EH (cell line): ENCODE results near the gene CPZ.
A peak's percentile ranks its signal among the peaks of the same experiment; 100 is the strongest.
"Not testable (repeated sequence)": the region's sequence is repeated elsewhere in the genome, so short reads cannot be mapped to it uniquely, and the experiment has no call there.

Source experiments
- DNase-seq: peaks from one replicate; pipeline ENCODE4 v3.0.0-alpha.2; 2015; ENCODE audit warnings: low read depth

Gene CPZ

DNA sequence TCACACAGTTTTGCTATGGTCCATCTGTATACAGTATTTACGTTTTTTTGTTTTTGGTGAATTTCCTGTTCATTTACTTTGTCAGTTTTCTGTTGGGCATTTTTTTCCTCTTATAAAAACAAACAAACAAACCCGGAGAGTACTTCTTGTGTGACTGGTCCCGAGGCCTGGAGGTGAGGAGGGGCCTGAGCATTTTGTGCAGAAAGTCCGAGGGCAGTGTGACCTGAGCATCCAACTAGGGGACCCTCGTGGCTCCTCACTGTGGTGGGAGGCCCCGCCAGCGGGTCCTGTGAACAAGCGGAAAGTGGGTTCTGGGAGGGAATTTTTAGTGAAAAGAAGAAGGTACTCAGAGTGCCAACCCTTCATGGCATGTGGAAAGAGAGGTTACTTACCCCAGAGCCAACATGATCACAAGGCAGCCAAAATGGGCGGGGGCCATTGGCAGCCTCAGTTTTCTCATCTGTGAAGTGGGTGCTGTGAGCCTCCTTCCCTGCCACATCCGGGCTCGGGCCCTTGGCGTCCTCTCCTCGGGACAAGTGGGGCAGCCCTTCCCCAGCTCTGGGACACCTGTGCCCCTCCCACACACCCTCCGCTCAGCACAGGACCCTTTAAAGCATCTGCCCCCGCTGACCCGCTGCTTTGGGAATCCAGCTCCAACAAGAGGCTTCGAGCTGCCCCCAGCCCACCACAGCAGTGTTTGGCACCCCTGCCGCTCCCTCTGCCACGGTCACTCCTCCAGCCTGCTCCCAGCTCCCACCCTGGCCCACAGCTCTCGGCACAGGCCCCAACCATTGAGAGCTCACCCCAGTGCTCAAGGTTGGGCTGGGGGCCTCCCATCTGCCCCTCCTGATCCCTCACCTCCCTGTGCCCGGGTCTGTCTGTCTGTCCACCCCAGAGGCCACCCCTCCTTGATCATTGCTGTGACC is 35.2 kb upstream of the CPZ start:
- DNase-seq = peak; percentile 16

DNA sequence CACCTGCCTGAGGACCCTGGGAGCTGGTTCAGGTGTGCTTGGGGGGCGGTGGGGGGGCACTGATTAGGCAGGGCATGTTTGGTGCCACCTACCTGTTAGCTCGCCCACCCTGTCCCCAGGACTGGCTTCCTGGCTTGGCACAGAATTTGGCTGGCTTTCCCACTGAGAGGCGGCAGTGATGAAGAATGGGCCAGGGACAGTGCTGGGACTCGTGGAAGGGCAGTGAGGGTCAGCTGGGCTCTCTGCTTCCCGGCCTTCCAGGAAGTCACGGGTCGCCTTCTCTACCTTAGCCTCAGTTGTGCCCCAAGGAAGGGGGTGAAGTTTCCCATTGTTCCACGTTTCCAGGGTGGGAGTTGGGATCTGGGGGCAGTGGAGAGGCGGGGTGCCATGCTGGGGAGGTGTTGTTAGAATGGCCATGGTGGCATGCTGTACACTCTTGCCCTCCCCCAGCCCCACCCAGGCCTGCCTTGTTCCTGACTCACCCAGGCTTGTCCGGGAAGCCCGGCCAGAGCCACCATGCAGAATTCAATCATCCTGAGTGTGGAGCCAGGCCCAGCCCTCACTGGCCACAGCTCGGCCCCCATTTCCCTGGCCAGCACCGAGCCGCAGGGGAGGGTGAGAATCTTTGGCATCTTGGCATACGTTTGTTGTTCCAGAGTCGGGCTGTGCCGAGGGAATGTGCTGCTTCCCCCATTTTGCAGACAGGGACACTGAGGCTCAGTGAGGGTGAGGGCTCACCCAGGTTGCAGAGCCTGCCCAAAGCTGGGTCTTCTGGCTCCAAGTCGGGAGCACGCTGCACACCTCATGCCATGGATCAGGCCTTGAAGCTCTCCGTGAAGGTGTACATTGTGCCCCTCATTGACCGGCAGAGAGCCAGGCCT is 34.2 kb upstream of the CPZ start:
- peak; percentile 76 for DNase-seq

DNA sequence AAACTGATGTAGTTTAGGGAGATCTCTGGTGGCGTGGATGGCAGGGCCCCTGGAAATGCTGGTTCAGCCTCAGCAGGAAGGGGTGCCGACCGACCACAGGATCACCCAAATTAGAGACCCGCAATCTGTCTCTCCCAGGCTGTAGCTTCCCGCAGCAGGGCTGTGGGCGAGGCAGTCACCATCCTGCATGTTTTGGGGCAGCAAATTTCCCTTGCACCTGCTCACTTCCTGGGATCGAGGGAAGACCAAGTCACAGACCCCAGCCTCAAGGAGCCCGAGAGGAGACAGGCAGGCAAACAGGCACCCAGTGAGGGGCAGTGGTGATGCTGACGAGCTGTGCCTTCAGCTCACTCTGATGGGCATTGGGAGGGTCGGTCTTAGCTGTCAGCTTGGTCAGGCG is 33.6 kb upstream of the CPZ start:
- no peak for DNase-seq

DNA sequence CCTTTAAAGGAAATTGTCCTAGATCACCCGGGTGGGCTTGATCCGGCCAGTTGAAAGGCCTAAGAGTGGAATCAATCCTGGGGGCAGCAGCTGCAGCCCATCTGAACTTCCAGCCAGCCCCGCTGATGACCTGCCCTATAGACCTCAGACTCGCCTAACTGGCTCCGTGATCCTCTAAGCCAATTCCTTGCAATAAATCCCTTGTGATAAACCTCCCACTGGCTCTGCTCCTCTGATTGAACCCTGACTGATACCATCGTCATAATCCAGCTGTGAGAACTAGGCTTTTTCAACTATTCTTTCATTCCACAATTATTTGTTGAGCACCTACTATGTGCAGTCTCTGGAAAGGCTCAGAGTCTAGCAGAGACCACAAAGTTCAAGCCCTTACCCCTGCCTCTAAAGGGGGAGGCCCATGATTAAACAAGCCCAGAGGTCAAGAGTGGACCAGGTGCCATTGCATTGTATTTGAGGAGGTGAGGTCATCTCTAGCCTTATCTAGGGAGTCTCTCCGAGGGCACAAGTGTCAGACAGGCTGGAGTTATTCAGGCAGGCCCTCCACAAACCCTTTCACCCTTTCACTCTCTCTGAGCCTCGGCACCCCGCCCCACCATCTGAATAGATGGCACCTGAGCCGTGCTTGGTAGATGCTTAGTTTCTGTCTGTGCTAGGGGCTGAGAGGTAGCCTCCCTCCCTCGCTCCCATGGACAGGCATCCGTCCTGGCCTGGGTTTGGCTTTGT is 32.9 kb upstream of the CPZ start:
- no peak for DNase-seq

DNA sequence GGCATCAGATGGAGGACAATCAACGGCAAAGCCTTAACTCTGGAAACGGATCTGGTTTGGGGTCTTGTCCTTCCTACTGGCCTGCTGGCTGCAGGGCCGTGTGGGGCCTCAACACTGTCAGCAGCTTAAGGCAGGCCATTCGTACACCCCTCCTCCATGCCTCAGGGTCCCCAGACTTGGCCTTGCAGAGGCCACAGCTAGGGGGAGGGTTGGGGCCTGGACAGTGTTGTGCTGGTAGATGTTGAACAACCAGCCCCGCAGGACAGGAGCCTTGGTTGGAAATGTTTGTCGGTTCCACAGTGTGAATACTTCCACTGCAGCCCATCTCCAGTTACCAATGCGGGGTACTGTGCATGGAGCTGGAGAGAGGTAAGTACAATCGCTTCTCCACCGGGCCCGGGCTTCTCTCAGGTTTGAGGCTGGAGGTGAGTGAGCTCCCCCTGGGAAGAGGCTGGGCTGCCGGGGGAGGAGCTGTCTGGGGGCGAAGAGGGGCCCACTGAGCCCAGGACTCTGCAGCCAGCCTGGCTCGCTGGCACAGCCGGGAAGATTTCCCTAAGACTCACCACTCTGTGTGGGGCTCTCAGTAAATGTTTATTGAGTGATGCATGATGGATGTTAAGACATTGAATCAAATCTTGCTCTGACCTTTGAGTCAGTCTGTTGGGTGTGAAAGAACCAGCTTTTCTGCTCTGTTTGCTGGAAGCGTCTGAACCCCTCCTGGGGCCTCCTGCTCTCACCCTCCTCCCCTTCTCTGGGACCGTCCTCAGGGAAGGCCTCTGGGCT is 32.1 kb upstream of the CPZ start:
- peak; percentile 69 for DNase-seq

DNA sequence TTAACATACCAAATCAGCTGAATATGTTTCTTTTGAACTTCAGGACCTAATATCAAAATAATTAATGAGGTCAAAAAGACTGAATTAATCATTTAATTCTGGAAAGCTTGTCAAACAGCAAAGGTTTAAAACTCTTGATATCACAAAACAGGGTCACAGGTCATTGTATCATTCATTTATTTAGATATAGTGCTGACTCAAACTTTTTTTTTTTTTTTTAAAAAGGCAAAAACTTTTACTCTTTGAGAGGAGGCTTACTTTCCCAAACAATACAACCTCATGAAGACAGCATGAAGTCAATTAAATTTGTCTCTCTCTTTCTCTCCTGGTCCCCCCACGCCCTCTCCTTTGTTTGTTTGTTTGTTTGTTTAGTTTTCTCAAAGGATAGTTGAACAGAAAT is 28.0 kb upstream of the CPZ start:
- no peak for DNase-seq

DNA sequence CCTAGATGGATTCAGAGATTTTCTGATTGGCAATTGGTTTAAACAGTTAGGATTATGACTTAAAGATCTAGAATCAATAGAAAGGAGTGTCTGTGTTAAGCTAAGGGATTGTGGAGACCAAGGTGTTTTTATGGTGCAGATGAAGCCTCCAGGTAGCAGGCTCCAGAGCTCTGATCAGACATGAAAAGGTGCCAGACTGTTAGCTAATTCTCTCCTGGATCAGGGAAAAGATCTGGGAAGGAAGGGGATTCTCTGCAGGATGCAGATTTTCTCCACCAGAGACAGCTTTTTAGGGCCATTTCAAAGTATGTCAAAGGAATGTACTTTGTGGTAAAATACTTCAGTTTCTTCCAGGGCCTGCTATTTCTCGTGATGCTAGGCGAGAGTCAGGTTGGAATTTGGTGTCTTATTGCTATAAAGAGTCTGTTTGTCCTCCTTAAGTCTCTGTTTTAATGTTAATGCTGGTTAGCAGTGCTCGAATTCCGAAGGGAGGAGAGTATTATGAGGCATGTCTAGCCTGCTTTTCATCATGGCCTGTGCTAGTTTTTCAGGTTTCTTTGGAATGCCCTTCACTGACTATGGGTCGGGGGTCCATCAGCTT is 24.4 kb upstream of the CPZ start:
- DNase-seq = peak; percentile 75

DNA sequence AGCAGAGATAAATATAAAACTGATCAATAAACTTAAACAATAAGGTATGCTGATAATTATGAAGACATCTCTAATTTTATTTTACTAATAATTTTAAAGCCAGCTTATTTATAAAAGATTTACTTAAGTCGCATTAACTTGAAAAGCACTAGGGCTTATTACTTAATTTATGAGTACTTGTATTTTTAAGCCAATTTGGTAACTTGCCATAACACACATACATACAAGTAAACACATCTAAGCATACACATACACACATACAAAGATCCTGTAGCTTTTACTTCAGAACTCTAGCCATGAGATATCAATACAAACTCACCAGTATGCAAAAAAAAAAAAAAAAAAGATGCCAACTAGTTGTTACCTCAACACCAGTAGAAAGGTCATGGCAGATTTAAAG is 22.4 kb upstream of the CPZ start:
- DNase-seq = no peak

DNA sequence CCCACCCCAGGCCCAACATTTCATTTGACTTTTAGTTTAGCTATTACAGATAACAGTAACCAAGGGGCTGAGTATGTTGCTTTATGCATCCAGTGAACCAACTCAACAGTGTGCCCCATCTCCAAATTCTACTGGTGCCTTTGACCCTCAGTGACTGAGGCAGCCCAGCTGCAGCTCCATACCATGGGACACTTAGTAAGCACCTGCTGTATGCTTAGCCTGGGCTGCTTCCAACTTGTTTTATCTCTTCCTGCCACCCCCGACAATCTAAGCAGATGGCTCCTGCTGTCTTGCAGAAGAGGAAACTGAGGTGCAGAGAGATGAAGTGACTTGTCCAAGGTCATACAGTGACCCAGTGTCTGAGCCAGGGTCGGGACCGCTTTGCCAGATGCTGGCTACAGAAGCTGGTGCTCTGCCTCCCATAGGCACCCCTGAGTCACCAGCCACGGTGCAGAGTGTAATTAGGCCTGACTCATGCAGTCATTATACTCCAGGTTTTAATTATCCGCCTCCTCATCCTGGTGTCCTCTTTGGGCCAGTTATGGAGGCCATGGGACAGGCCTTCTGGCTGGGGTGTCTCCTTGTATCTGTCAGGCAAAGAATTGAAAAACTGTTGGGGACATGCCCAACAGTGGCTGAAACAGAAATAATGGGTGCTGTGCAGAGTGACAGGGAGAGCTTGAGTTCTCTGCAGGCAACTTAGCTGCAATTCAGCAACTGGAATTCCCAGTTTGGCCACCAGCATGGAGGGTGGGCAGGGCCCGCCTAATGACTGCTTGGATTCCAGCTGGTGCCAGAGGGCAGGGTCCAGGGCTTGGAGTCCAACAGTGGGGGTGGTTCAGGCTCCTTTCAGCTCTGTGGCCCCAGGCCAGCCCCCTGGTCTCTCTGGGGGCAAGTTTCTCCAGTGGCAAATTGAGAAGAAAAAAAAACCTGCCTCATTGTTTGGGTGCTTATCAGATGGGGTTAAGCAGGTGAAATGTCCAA is 20.6 kb upstream of the CPZ start:
- DNase-seq = peak; percentile 51

DNA sequence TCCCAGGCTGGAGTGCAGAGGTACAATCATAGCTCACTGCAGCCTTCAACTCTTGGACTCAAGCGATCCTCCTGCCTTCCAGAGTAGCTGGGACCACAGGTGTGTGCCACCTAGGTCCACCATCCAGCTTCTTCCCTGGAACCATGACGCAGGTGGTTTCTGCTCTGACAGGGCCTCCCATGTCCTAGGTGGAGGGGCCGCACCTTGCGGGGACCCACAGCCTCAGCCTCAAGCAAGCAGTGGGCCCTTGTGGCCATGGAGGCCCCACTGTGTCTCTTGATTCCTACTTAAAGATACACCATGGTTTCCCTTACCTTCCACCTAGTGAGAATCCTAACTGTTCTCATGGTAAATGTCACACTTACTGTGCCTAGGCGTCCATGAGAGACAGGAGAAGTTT is 19.3 kb upstream of the CPZ start:
- DNase-seq = no peak

DNA sequence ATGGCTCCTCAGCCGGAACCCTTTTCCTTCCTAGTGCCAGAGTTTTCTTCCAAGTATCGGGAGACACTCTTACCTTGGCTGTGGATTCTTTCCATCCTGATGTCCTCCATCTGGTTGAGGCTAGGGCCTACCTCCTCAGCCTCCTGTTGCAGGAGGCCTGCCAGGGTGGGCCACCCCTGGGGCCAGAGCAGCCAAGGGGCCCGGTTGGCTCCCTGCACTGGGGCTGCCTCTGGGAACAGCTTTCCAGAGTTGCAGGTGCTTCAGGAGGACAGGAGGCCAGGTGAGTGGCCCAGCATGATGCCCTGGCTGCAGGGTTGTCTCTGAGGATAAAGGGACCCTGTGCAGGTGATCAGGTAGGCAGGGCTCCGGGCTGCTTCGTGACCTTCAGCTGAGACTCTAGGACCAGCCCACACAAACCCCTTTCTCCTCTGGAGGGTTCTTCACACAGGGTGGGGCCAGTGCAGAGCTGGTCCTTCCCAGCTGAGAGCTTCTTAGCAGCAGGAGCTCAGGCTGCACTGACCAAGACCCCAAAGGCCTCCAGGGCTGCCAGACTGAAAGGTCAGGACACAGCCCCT is 17.7 kb upstream of the CPZ start:
- no peak for DNase-seq

DNA sequence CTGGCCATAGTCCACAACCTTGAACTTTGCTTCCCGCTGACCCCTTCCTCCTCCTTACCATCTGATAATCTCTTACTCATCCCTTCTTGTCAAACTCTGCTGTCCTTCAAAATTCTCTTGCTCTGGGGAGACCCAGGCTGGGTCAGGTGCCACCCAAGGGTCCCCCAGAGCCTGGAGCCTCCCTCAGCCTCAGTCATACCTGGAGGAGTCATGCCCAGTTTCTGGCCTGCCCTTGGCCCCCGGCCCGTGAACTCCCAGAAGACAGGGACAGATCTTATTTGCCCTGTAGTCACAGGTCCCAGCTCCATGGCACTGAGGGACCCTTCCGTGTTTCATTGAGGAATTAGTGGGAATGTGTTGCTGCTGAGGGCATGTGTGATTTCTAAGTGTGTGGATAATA is 17.1 kb upstream of the CPZ start:
- no peak for DNase-seq

DNA sequence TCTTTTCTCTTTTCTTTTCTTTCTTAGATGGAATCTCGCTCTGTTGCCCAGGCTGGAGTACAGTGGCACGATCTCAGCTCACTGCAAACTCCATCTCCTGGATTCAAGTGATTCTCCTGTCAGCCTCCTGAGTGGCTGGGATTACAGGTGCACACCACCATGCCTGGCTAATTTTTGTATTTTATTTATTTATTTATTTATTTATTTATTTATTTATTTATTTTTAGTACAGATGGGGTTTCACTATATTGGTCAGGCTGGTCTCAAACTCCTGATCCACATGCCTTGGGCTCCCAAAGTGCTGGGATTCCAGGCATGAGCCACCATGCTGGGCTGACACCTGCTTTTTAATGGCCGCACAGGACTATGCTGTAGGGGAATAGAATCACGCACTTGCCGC is 16.0 kb upstream of the CPZ start:
- not testable (repeated sequence) for DNase-seq

DNA sequence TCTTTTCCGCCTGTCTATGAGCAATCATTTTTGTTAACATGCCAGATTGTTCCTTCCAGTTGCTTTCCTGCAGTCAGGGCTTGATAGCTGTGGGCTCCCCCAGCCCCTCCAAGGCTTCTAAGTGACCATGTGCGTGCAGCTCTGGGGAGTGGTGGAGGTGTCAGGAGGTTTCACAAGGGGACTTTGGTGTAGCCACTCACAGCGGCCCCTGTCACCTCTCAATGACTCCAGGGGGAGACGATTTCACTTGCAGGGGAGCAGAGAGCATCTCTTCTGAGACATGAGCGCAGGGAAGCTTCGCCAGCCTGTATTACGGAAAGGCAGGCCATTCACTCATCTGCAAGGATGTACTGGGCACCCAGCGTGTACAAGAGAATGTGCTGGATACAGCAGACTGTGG is 15.5 kb upstream of the CPZ start:
- DNase-seq = no peak

DNA sequence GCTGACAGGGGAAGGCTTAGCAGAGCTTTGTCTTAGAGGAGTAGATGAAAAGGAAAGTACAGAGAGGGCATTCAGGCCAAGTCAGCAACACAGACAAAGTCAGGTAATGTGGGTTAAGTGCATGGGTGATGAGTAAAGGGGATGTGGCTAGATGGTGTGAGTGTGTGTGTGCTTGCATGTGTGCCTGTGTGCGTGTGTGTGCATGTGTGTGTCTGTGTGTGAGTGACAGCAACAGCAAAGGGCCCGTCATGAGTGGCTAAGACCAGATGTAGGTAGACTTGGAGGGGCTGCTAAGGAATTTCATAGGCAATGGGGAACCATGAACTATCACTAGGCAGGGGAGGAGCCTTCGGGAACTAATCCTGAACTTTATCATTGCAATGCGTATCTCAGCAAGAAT is 14.6 kb upstream of the CPZ start:
- no peak for DNase-seq

DNA sequence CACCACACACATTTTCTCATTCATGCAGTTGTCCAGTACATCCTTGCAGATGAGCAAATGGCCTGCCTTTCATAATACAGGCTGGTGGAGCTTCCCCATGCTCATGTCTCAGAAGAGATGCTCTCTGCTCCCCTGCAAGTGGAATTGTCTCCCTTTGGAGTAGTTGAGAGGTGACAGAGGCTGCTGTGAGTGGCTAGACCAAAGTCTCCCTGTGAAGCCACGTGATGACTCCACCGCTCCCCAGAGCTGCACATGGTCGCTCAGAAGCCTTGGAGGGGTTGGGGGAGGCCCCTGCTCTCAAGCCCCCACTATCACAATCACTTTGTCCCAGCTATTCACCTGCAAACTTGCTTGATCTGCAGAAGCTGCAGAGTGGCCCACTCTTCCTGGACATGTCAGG is 13.8 kb upstream of the CPZ start:
- no peak for DNase-seq

DNA sequence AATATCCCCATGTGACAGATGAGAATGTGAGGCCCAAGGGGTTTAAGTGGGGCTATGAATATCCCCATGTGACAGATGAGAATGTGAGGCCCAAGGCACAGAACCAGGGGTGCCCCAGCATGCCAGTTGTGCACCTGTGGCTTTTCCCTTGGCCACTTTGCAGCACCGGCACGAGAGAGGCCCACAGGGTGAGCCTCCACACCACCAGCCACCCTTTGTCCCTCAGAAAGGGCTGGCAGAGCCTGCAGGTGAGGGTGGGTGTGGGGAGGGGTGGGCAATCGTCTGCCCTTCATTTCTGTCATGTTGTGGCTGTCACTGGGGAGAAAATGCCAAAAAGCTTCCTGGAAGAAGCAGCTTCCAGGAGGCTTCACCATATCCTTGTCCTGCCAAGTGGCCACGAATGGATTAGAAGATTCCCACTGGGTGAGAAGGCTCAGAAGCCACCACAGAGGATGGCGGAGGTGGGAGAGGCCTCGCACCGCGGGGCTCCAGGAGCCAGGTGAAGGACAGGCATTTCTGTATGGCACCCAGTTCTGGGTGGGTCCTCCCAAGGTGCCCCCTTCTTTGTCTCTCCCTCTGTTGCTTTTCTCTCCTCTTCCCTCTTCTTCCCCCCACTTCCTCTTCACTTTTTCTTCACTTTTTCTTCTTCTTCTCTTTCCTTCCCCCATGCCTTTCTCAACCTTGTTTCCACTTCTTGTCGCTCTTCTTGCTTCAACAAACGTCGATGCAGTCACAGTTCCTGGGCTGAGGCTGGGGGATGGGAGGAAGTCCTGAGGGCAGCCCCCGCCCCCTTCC is 12.8 kb upstream of the CPZ start:
- no peak for DNase-seq

DNA sequence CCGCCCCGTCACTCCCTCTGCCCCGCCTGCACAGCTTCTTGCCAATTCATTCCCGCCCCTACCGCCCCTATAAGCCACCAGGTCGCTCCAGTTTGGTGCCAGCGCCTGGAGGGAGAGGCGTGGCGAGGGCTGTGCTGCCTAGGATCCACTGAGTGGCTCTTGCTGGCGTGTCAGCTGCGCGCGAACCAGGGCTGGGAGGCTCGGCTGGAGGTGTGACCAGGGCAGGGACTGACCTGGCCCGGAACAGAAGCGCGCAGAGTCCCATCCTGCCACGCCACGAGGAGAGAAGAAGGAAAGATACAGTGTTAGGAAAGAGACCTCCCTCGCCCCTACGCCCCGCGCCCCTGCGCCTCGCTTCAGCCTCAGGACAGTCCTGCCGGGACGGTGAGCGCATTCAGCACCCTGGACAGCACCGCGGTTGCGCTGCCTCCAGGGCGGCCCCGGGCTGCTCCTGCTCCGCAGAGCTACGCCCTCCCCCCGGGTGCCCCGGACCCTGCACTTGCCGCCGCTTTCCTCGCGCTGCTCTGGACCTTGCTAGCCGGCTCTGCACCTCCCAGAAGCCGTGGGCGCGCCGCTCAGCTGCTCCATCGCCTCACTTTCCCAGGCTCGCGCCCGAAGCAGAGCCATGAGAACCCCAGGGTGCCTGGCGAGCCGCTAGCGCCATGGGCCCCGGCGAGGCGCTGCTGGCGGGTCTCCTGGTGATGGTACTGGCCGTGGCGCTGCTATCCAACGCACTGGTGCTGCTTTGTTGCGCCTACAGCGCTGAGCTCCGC is 12.1 kb upstream of the CPZ start, which contains the start of gene GPR78:
Gene GPR78 (plus strand): TSS at position 72 of the 773 bp plus-strand sequence. CDS start 591 bp downstream, at position 663.
- DNase-seq = peak; percentile 63
